ENCODE measurements around the gene NDUFB6.

DNA sequence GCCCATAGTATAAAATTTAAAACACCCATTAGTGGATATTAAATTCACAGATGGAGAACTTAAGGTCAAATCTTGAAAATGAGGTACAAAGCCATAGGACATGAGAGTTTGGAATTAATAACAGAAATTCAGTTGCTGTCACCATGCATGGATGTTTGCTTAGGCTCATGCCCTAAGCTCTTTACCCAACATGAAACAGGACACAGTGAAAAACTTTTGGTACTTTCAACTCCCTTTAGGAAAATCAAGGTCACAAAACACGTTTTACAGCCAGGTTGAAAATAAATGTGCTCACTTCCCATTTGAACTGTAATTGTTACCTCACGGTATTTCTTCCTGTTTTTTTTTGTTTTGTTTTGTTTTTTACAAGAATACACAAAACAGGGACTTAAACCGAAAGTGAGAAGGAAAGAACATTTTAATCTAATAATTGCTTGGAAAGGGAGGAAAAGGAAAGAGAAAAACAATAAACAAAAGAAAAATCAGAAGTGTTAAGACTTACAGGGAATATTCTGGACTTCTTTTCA, 14.5 kb downstream of the NDUFB6 start:
- no peak for TF ChIP-seq ZNF24 (IDR thresholded peaks at IDR 0.05)
- TF ChIP-seq ZNF699 (CRISPR knock-in tag; IDR thresholded peaks at IDR 0.05; ENCODE audit: insufficient replicate concordance) = no peak
- TF ChIP-seq RAD21 (CRISPR knock-in tag; conservative IDR thresholded peaks at IDR 0.05 in 1 of 2, IDR thresholded peaks at IDR 0.05 in 1 of 2) = no peak
- no peak for TF ChIP-seq GTF2F1 (IDR thresholded peaks at IDR 0.05; ENCODE audit: low read depth, low read length)
- TF ChIP-seq SMARCC2 (IDR thresholded peaks at IDR 0.05; ENCODE audit: low read depth) = no peak
- no peak for TF ChIP-seq HNRNPL (IDR thresholded peaks at IDR 0.05; ENCODE audit: low read depth, low read length)
- TF ChIP-seq, protein P1, sequence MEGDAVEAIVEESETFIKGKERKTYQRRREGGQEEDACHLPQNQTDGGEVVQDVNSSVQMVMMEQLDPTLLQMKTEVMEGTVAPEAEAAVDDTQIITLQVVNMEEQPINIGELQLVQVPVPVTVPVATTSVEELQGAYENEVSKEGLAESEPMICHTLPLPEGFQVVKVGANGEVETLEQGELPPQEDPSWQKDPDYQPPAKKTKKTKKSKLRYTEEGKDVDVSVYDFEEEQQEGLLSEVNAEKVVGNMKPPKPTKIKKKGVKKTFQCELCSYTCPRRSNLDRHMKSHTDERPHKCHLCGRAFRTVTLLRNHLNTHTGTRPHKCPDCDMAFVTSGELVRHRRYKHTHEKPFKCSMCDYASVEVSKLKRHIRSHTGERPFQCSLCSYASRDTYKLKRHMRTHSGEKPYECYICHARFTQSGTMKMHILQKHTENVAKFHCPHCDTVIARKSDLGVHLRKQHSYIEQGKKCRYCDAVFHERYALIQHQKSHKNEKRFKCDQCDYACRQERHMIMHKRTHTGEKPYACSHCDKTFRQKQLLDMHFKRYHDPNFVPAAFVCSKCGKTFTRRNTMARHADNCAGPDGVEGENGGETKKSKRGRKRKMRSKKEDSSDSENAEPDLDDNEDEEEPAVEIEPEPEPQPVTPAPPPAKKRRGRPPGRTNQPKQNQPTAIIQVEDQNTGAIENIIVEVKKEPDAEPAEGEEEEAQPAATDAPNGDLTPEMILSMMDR (IDR thresholded peaks at IDR 0.05 in 2 of 3, conservative IDR thresholded peaks at IDR 0.05 in 1 of 3; ENCODE audit: insufficient read depth in 2 of 3, low read depth in 1 of 3, low read length in 3 of 3) = no peak
- TF ChIP-seq EP300 (IDR thresholded peaks at IDR 0.05; ENCODE audit: low read length) = no peak
- no peak for TF ChIP-seq POLR2AphosphoS5 (IDR thresholded peaks at IDR 0.05; ENCODE audit: control insufficient read depth, insufficient read depth, low read depth, low read length)
- TF ChIP-seq, protein P2, sequence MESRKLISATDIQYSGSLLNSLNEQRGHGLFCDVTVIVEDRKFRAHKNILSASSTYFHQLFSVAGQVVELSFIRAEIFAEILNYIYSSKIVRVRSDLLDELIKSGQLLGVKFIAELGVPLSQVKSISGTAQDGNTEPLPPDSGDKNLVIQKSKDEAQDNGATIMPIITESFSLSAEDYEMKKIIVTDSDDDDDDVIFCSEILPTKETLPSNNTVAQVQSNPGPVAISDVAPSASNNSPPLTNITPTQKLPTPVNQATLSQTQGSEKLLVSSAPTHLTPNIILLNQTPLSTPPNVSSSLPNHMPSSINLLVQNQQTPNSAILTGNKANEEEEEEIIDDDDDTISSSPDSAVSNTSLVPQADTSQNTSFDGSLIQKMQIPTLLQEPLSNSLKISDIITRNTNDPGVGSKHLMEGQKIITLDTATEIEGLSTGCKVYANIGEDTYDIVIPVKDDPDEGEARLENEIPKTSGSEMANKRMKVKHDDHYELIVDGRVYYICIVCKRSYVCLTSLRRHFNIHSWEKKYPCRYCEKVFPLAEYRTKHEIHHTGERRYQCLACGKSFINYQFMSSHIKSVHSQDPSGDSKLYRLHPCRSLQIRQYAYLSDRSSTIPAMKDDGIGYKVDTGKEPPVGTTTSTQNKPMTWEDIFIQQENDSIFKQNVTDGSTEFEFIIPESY (CRISPR knock-in tag; IDR thresholded peaks at IDR 0.05) = no peak
- no peak for TF ChIP-seq RBM34 (IDR thresholded peaks at IDR 0.05; ENCODE audit: borderline replicate concordance, insufficient read depth, low read length)
- no peak for TF ChIP-seq ZBTB8A (IDR thresholded peaks at IDR 0.05; ENCODE audit: partially characterized antibody)
- no peak for TF ChIP-seq FOXA1 (IDR thresholded peaks at IDR 0.05; ENCODE audit: borderline replicate concordance)
